ENCODE data around the gene ZNF593OS. TPM values are rescaled to one million over a fixed set of nuclear protein-coding genes. Genes with fewer than 3 reads are reported as not detected.

ZNF593OS gene
- polyA plus RNA-seq, 3 donors: 0.50 to 0.59 TPM; not detected in 1

GRCh38 chr1:26154750-26155149 lies 16.9 kb downstream of the ZNF593OS start:
- Histone ChIP-seq H2AFZ (ENCODE audit: insufficient read depth, low read depth, low read length, poor library complexity, severe bottlenecking) (no peak overlapping the region), H3K9ac (ENCODE audit: insufficient read depth, low read length, poor library complexity, severe bottlenecking) (no peak overlapping the region), H3K9me3 (replicated peaks in 1 of 2; ENCODE audit: control insufficient read depth in 1 of 2, insufficient read depth in 1 of 2, low read length in 2 of 2) (no peaks in the 10 kb centered on the region), H3K79me2 (ENCODE audit: insufficient read depth, low read length) (no peaks in the 10 kb centered on the region), H3K27ac (ENCODE audit: low read depth in 1 of 2, low read length in 2 of 2) (no peak overlapping the region), H3K36me3 (replicated peaks in 1 of 2; ENCODE audit: control insufficient read depth in 1 of 2, insufficient read depth in 2 of 2, low read length in 2 of 2) (no peaks in the 10 kb centered on the region), H3K4me2 (replicated peaks; ENCODE audit: extremely low read depth, low read length, poor library complexity, severe bottlenecking) (no peak overlapping the region), H4K20me1 (ENCODE audit: insufficient read depth, low read length) (no peaks in the 10 kb centered on the region), H3K27me3 (ENCODE audit: control insufficient read depth in 2 of 2, insufficient read depth in 2 of 2, low read length in 2 of 2) (peaks cover 5 to 30% of the 10 kb centered on the region in 2 donors), H3K4me3 (replicated peaks in 1 of 3; ENCODE audit: low read depth in 2 of 3, low read length in 3 of 3) (no peak overlapping the region), H3K4me1 (ENCODE audit: control insufficient read depth in 1 of 2, insufficient read depth in 2 of 2, low read length in 2 of 2) (peaks cover 24 to 36% of the 10 kb centered on the region in 2 donors)
- H3K27me3 Mint-ChIP-seq (ENCODE audit: low read depth in 3 of 3): peaks cover 42 to 58% (median 52%) of the 10 kb centered on the region in 3 donors
- peaks cover 35% of the 10 kb centered on the region for H3K4me1 Mint-ChIP-seq
- no peak for DNase-seq
- intact Hi-C loops (cut with micrococcal nuclease): no loop called here
- WGBS (ENCODE audit: insufficient coverage): 83% methylated on average over 3 of the region's 9 CpGs
- no peaks in the 10 kb centered on the region for H3K36me3 Mint-ChIP-seq
- TF ChIP-seq, protein P1, sequence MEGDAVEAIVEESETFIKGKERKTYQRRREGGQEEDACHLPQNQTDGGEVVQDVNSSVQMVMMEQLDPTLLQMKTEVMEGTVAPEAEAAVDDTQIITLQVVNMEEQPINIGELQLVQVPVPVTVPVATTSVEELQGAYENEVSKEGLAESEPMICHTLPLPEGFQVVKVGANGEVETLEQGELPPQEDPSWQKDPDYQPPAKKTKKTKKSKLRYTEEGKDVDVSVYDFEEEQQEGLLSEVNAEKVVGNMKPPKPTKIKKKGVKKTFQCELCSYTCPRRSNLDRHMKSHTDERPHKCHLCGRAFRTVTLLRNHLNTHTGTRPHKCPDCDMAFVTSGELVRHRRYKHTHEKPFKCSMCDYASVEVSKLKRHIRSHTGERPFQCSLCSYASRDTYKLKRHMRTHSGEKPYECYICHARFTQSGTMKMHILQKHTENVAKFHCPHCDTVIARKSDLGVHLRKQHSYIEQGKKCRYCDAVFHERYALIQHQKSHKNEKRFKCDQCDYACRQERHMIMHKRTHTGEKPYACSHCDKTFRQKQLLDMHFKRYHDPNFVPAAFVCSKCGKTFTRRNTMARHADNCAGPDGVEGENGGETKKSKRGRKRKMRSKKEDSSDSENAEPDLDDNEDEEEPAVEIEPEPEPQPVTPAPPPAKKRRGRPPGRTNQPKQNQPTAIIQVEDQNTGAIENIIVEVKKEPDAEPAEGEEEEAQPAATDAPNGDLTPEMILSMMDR (IDR thresholded peaks at IDR 0.05): no peak
- H3K4me3 Mint-ChIP-seq: peak overlapping the region in 1 of 2 donors; percentile 79
- H3K9me3 Mint-ChIP-seq: peaks cover 0 to 3% (median 0%) of the 10 kb centered on the region in 7 donors
- peak overlapping the region in 2 of 7 donors; percentile 21 to 75 for H3K27ac Mint-ChIP-seq

DNA sequence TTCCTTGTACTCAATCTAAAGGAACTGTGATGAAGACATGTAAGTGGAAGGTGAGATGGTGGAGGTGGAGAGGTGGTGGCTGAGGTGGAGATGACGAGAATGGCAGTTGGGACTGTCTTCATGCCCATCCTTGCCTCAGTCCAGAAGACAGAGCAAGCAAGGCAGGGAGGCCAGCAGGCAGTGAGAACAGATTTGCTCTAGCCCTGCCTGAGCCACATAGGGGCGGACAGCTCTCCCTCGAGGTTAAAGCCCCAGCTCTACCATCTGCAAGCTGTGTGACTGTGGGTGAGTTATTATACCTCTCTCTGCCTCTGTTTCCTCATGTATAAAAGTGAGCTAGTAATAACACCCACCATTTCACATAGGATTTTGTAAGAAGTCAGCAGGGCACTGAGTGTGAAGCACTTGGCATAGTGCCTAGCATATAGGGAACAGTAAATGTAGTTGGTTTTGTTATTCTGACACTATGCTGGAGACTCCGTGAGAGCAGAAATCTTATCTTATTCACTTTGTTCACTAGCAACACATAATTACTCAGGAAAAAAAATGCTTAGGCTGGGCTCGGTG lies 17.6 kb downstream of the ZNF593OS start:
- Histone ChIP-seq H3K4me3 (replicated peaks in 1 of 3; ENCODE audit: low read depth in 2 of 3, low read length in 3 of 3) (no peak overlapping the region), H3K9me3 (replicated peaks in 1 of 2; ENCODE audit: control insufficient read depth in 1 of 2, insufficient read depth in 1 of 2, low read length in 2 of 2) (no peaks in the 10 kb centered on the region), H3K36me3 (replicated peaks in 1 of 2; ENCODE audit: control insufficient read depth in 1 of 2, insufficient read depth in 2 of 2, low read length in 2 of 2) (no peaks in the 10 kb centered on the region), H3K4me2 (replicated peaks; ENCODE audit: extremely low read depth, low read length, poor library complexity, severe bottlenecking) (no peak overlapping the region), H2AFZ (ENCODE audit: insufficient read depth, low read depth, low read length, poor library complexity, severe bottlenecking) (no peak overlapping the region), H3K27me3 (ENCODE audit: control insufficient read depth in 2 of 2, insufficient read depth in 2 of 2, low read length in 2 of 2) (peaks cover 5 to 28% of the 10 kb centered on the region in 2 donors), H3K4me1 (ENCODE audit: control insufficient read depth in 1 of 2, insufficient read depth in 2 of 2, low read length in 2 of 2) (peaks cover 24 to 36% of the 10 kb centered on the region in 2 donors), H4K20me1 (ENCODE audit: insufficient read depth, low read length) (no peaks in the 10 kb centered on the region), H3K27ac (ENCODE audit: low read depth in 1 of 2, low read length in 2 of 2) (no peak overlapping the region), H3K79me2 (ENCODE audit: insufficient read depth, low read length) (no peaks in the 10 kb centered on the region), H3K9ac (ENCODE audit: insufficient read depth, low read length, poor library complexity, severe bottlenecking) (no peak overlapping the region)
- 100% methylated on average over 1 of the region's 5 CpGs for WGBS (ENCODE audit: insufficient coverage)
- TF ChIP-seq, protein P1 (IDR thresholded peaks at IDR 0.05): no peak
- Mint-ChIP-seq H3K4me3 (peak overlapping the region in 1 of 2 donors; percentile 59), H3K27me3 (ENCODE audit: low read depth in 3 of 3) (peaks cover 35 to 53% (median 47%) of the 10 kb centered on the region in 3 donors), H3K36me3 (no peaks in the 10 kb centered on the region), H3K4me1 (peaks cover 35% of the 10 kb centered on the region), H3K9me3 (peaks cover 0 to 3% (median 0%) of the 10 kb centered on the region in 7 donors), H3K27ac (peak overlapping the region in 5 of 7 donors; percentile 38 to 86 (median 52))
- intact Hi-C loops (cut with micrococcal nuclease): no loop called here
- DNase-seq: peak in 1 of 3 donors; percentile 40
